SJSA1 (cell line): Measurements from ENCODE around the gene SSRP1. TPM values are rescaled to one million over a fixed set of nuclear protein-coding genes. Genes with fewer than 3 reads are reported as not detected.

ENCODE experiments used
- DNase-seq, 2 experiments: peaks; one replicate each; pipeline ENCODE4 v3.0.0-alpha.2; 2015 to 2020; ENCODE audit warnings: low spot score in 2 of 2, low read depth in 1 of 2
- H3K27ac ChIP-seq: fragments of 250-450 bp; sonication (Bioruptor Pico); 2 replicates; pipeline ENCODE4 v1.5.1; 2020; ENCODE audit warnings: mild to moderate bottlenecking, moderate library complexity
- H3K27me3 ChIP-seq: fragments of 250-450 bp; sonication (Bioruptor Pico); replicated peaks from 2 replicates; pipeline ENCODE4 v1.5.1; 2020; ENCODE audit warnings: mild to moderate bottlenecking, moderate library complexity
- H3K36me3 ChIP-seq: fragments of 250-450 bp; sonication (Bioruptor Pico); 2 replicates; pipeline ENCODE4 v1.5.1; 2020; ENCODE audit warnings: mild to moderate bottlenecking
- H3K4me1 ChIP-seq: fragments of 250-450 bp; sonication (Bioruptor Pico); replicated peaks from 2 replicates; pipeline ENCODE4 v1.6.1; 2021; ENCODE audit warnings: mild to moderate bottlenecking
- H3K4me3 ChIP-seq: fragments of 250-450 bp; sonication (Bioruptor Pico); 2 replicates; pipeline ENCODE4 v1.5.1; 2020; ENCODE audit warnings: mild to moderate bottlenecking
- H3K9me3 ChIP-seq: fragments of 250-450 bp; sonication (Bioruptor Pico); replicated peaks from 2 replicates; pipeline ENCODE4 v1.5.1; 2020; ENCODE audit warnings: mild to moderate bottlenecking
- total RNA-seq: library from RNA; depleted of rRNA; stranded (reverse); fragments of >200 nt; shearing (Covaris generic); gene quantifications from 2 replicates; pipeline ENCODE4 v1.2.3, GENCODE V29; 2014

SSRP1 gene
- total RNA-seq, 1 experiment from 2014 or later = 186 TPM

DNA sequence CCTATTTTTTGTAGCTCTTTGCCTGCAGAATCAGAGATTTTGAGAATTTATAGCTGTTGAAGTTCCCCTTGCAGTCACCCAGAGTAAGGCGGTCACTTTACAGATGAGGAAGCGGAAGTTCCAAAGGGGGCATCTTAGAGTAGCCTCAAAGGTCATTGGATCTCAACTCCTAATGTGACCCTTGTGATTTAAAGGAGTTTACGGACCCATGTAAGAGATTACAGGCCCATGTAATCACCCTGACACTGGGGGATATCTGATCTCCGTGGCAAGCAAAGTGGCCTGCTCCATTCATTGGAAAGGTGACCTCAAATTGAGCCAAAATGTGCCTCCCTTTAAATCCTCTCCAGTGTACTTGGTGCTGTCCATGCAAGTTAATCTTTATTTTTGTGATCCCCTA, 18.2 kb upstream of the SSRP1 start:
- Histone ChIP-seq H3K27me3 (peaks cover 6% of the 10 kb centered on the region), H3K27ac (no peak overlapping the region), H3K36me3 (no peaks in the 10 kb centered on the region), H3K9me3 (no peaks in the 10 kb centered on the region), H3K4me3 (no peak overlapping the region), H3K4me1 (no peaks in the 10 kb centered on the region)
- DNase-seq = no peak

DNA sequence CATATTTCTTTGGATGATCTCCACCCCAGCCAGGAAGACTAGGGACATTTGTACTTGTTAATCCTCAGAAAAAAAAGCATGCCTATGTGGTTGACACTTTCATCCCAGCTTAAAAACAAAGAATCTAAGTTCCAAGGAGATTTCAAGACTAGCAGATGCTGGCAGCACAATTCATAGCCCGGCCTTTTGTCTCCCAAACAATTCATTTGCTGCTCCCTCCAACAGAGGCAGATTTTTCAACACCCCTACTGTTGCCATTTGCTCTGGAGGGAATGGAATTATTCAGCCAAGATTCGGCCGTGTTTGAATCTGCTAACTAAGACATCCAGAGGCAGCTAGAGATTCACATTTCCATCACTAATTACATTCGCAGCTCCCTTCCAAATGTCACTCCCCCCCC, 17.8 kb upstream of the SSRP1 start:
- no peaks in the 10 kb centered on the region for H3K36me3 ChIP-seq
- H3K4me3 ChIP-seq = no peak overlapping the region
- no peak for DNase-seq
- no peaks in the 10 kb centered on the region for H3K9me3 ChIP-seq
- peaks cover 6% of the 10 kb centered on the region for H3K27me3 ChIP-seq
- H3K27ac ChIP-seq = no peak overlapping the region
- no peaks in the 10 kb centered on the region for H3K4me1 ChIP-seq

DNA sequence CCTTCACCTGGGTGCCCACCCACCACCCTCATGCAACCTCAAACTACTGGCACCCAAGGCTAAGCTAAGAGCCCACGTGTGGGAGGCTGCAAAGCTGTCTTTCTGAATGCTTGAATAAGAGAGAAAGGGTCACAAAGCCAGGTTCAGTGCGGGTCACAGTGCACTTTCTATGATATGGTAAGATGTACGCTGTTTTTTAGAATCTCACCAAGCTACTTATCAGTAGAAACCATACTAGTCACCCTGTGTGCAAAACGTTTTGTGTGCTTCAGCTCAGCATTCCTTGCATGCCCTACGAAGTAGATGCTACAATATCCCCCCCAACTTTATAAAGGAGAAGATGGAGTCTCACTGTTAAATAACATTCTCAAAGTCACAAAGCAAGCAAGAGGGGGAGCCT, 17.3 kb upstream of the SSRP1 start:
- H3K27ac ChIP-seq = no peak overlapping the region
- DNase-seq = no peak
- peaks cover 3% of the 10 kb centered on the region for H3K27me3 ChIP-seq
- no peaks in the 10 kb centered on the region for H3K9me3 ChIP-seq
- no peaks in the 10 kb centered on the region for H3K36me3 ChIP-seq
- no peaks in the 10 kb centered on the region for H3K4me1 ChIP-seq
- H3K4me3 ChIP-seq = no peak overlapping the region

DNA sequence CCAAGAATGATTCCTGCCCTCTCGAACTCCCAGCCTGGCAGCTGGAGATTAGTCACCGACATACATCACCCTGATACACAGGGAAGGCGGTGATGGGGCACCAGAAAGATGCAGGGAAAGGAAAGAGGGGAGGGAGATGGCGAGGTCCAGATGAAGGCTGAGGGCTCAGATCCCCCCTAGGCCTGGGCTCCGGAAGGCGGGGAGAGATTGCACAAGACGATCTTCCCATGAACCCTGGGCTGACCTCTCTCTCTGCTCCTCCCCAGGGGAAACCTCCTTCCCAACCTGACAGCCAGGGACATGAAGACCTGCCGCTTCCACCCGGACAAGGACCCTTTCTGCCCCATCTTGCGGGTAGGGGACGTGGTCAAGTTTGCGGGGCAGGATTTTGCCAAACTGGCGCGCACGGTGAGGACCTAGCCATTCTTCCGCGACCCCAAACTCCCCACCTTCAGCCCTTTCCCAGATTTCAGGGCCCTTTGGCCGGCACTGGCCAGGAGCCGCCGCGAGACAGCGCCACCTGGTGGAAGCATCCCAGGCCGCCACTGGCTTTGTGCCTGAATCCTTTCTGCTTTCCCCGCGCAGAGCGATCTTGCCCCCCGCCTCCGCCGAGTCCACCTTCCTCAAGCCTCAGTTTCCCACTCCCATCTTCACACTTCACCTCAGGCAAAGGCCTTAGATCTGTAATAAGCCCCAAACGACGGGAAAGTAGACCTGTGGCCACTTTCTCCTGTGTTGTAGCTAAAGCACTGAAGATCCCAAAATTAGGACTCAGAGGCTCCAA, 14.0 kb upstream of the SSRP1 start:
- DNase-seq = peak; percentile 36 to 56
- no peak overlapping the region for H3K4me3 ChIP-seq
- H3K36me3 ChIP-seq = no peaks in the 10 kb centered on the region
- no peak overlapping the region for H3K27ac ChIP-seq
- no peaks in the 10 kb centered on the region for H3K9me3 ChIP-seq
- no peaks in the 10 kb centered on the region; the same call in 1 of the 2 replicates for H3K27me3 ChIP-seq
- no peaks in the 10 kb centered on the region for H3K4me1 ChIP-seq

DNA sequence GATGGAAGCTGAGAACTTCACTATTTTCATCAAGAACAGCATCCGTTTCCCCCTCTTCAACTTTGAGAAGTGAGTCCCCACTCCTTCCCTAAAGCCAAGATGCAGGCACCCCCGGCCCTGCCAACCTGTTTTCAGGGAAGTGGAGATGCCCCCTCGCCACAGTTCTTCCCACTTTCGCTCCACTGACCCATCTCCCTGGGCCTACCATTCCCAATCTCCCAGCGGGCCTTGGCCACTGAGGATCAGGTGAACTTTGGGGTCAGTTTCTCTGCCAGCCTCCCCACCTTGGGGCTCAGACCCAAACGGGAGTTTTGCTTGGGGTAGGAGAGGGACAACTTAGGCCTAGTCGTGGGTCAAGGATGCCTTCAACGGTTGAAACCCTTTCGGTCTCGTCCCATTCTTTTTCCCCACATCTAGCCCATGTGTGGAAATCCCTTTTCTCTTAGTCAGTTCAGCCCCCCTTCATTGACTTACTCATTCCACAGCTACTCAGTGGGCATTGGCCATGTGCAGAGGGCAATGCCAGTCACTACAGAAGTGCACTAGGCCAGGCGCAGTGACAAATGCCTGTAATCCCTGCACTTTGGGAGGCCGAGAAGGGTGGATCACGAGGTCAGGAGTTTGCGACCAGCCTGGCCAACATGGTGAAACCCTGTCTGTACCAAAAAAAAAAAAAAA, 13.1 kb upstream of the SSRP1 start:
- DNase-seq = no peak
- no peaks in the 10 kb centered on the region for H3K4me1 ChIP-seq
- H3K27me3 ChIP-seq = no peaks in the 10 kb centered on the region; the same call in 1 of the 2 replicates
- no peak overlapping the region for H3K27ac ChIP-seq
- H3K9me3 ChIP-seq = no peaks in the 10 kb centered on the region
- H3K4me3 ChIP-seq = no peak overlapping the region
- no peaks in the 10 kb centered on the region for H3K36me3 ChIP-seq

DNA sequence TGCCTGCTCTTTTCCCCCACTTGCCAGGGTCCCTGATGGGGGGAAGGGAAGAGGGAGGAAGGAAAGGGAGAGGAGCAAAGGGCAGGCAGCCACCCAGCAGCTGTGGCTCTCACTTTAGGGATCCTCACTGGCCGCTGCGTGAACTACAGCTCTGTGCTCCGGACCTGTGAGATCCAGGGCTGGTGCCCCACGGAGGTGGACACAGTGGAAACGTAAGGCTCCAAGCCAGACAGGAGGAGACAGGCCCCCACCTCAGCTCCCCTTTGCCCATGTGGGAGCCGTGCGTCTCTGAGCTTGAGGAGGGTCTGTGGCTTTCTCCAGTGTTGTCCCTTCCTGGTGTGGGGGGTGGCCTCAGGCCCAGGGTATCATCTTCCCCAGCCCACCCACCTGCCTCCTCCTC, 12.4 kb upstream of the SSRP1 start:
- DNase-seq = no peak
- Histone ChIP-seq H3K4me1 (no peaks in the 10 kb centered on the region), H3K36me3 (no peaks in the 10 kb centered on the region), H3K27ac (no peak overlapping the region), H3K27me3 (no peaks in the 10 kb centered on the region; the same call in 1 of the 2 replicates), H3K4me3 (no peak overlapping the region), H3K9me3 (no peaks in the 10 kb centered on the region)

DNA sequence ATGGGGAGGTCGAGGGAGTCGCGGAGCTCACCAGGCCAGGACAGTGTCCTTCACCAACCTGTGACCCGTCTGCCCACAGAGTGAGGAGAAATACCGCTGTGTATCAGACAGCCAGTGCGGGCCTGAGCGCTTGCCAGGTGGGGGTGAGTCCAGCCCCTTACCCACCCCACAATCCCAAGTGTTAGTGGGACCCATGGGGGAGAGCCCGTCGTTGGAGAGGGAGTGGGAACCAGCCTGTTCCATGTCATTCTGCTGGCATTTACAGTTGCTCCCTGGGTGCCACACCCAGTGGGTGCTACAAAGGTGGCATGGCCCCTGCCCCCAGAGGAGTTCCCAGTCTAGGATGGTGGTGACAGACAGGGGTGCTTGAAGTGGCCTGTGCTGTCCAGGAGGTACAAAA, 11.6 kb upstream of the SSRP1 start:
- DNase-seq = no peak
- Histone ChIP-seq H3K27me3 (no peaks in the 10 kb centered on the region; the same call in 1 of the 2 replicates), H3K4me1 (no peaks in the 10 kb centered on the region), H3K27ac (no peak overlapping the region), H3K36me3 (no peaks in the 10 kb centered on the region), H3K4me3 (no peak overlapping the region), H3K9me3 (no peaks in the 10 kb centered on the region)

DNA sequence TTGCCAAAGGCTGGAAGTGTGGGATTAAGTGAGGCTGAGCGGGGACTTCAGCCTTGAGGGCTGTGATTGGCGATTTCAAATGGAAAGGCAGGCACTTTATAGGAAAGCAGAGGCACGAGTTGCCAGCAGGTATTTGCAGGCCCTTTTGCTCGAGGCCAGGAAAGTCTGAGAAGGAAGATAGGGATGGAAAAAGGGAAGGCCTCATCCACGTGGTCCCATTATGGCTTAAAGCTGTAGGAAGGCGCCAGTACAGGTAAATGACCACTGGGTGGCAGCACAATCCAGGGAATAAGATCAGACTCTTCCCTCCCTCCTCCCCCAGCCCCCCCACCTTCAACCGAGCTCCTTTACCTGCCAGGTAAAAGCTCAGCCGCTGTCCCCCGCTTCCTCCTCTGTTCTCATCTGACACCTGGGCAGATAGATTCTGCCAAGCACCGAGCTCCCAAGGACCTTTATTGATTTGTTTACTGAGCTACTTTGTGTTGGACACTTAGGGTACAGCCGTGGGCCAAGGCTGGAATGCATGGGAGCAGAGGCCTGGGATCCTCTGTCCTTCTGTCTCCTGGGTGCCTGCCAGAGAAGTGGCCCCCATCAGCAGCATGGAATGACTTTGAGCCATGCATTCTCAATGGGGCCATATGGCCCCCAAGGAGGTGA, 10.0 kb upstream of the SSRP1 start:
- no peaks in the 10 kb centered on the region for H3K36me3 ChIP-seq
- DNase-seq = peak; percentile 34 to 70
- no peak overlapping the region for H3K4me3 ChIP-seq
- H3K27me3 ChIP-seq = no peaks in the 10 kb centered on the region
- no peaks in the 10 kb centered on the region for H3K9me3 ChIP-seq
- no peaks in the 10 kb centered on the region for H3K4me1 ChIP-seq
- no peak overlapping the region for H3K27ac ChIP-seq

DNA sequence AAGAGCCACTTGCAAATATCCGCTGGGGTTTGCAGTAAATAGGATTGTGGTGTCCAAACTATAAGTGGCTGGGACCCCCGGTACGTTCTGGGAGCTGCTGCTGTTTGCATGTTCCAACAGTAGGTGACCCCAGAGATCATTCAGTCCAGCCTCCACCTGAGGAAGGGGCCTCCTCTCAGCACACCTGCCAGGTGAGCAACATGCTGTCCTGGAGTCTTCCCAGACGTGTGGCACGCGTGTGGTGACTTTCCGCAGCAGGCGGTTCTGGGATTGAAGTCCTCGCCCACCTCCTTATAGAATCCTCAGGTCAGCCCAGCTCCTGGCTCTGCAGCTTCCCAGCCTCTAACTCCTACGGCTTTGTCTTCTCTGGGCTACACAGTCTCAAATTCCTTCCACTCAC, 9.1 kb upstream of the SSRP1 start:
- Histone ChIP-seq H3K27ac (no peak overlapping the region), H3K4me1 (no peaks in the 10 kb centered on the region), H3K27me3 (0 out of 2 replicates have a peak, but pooled peaks cover 3% of the 10 kb centered on the region), H3K36me3 (no peaks in the 10 kb centered on the region), H3K9me3 (no peaks in the 10 kb centered on the region), H3K4me3 (no peak overlapping the region)
- no peak for DNase-seq

DNA sequence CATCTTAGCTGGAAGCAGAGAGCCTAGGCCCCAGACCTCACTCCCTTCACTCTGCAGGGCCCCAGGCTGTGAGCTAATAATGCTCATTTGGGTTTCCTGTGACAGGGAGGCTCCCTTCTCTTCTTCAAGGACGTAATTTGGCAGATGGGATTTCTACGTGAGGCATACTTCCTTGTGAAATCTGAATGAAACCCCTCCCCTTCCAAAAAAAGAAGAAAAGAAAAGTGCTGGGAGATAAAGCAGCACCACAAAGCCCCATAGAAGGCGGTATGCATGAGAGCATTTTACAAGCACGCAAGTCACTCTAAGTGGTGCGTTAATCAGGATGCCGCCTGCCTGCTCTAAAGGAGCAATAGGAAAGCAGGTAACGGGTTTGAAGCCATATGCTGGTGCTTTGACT, 8.1 kb upstream of the SSRP1 start:
- H3K4me3 ChIP-seq = no peak overlapping the region
- H3K36me3 ChIP-seq = no peaks in the 10 kb centered on the region
- no peaks in the 10 kb centered on the region for H3K9me3 ChIP-seq
- 0 out of 2 replicates have a peak, but pooled peaks cover 3% of the 10 kb centered on the region for H3K27me3 ChIP-seq
- no peak for DNase-seq
- H3K4me1 ChIP-seq = no peaks in the 10 kb centered on the region
- no peak overlapping the region for H3K27ac ChIP-seq

DNA sequence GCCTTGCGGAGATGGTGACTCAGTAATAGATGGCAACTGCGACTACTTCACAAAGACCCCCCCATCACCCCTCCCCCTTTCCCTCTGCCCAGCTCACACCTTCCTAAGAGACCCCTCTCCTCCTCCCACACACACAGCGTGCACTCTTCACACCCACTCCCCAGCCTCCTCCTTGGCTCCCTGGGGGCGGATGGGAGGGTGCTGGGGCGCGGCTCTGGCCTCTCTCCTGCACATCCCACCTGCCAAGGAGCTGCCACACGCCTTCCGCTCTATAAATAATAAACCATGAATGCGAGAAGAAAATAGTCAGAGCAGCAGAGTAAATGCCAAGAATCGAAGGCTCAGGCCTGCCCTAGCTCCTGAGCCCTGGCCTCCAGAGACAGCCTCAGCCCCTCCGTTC, 7.0 kb upstream of the SSRP1 start:
- no peaks in the 10 kb centered on the region for H3K9me3 ChIP-seq
- H3K27me3 ChIP-seq = 0 out of 2 replicates have a peak, but pooled peaks cover 3% of the 10 kb centered on the region
- no peak overlapping the region for H3K4me3 ChIP-seq
- H3K4me1 ChIP-seq = no peaks in the 10 kb centered on the region
- no peak overlapping the region for H3K27ac ChIP-seq
- no peaks in the 10 kb centered on the region for H3K36me3 ChIP-seq
- DNase-seq = no peak

DNA sequence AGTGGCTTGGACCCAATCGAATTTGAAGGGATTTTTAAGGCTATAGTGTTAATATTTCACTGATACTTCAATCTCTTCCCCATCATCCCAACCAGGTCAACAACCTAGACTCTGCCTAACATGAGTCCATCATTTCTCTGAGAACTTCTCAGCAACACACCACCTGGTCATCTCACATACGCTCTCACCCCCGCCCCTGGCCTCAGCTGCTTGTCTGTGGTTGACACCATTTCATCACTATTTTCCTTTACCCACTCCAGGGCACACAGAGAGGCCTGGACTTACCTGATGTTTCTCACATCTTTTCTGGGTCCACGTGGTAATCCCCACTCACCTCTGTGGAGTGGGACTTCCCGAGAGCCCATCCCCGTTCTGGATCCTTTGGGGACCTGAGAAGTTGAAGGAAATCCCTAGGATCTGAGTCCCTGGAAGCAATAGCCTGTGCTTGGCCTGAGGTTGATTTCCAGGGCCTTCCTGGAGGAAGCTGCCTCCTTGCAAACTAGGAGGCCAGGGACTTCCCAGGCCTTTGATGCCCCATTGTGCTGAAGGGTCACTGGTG, 5.6 kb upstream of the SSRP1 start:
- no peak overlapping the region for H3K27ac ChIP-seq
- H3K9me3 ChIP-seq = no peaks in the 10 kb centered on the region
- DNase-seq = no peak
- no peak overlapping the region for H3K4me3 ChIP-seq
- no peaks in the 10 kb centered on the region for H3K36me3 ChIP-seq
- H3K27me3 ChIP-seq = 0 out of 2 replicates have a peak, but pooled peaks cover 3% of the 10 kb centered on the region
- no peaks in the 10 kb centered on the region; the same call in 1 of the 2 replicates for H3K4me1 ChIP-seq

DNA sequence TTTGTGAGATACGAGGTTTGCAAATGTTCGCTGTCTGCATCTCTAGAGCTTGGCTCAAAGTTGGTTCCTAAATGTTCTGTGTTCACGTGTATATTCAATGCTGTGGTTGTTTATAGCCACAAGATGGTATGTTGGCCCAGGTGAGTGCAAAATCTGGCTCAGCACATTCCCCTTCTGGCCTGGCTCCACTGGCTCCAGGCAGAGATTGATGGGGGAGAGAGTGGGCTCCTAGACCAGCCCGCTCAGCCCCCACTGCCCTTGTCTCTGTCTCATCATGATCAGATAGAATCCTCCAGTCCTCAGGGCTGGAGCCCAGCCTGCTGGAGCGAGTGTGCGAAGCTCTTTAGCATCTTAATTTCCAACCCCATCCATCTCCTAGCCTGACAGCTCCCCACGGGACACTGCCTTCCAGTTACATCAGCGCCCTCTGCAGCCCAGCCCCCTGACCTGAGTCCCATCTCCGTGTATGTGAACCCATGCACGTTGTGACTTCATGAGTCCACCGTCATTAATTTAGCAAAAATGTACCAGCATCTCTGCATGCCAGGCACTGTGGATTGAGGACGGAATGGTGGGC, 4.4 kb upstream of the SSRP1 start:
- Histone ChIP-seq H3K27ac (no peak overlapping the region), H3K4me1 (peaks cover 5% of the 10 kb centered on the region), H3K9me3 (no peaks in the 10 kb centered on the region), H3K4me3 (no peak overlapping the region), H3K36me3 (peaks cover 3% of the 10 kb centered on the region; the same call in 1 of the 2 replicates), H3K27me3 (0 out of 2 replicates have a peak, but pooled peaks cover 3% of the 10 kb centered on the region)
- DNase-seq = no peak
